ENCODE measurements around the gene BRD4. TPM values are rescaled to one million over a fixed set of nuclear protein-coding genes. Genes with fewer than 3 reads are reported as not detected.
"Not testable (repeated sequence)": the region's sequence is repeated elsewhere in the genome, so short reads cannot be mapped to it uniquely, and the experiment has no call there.

BRD4 gene
- total RNA-seq, 1 donor from 2014 or later = 143 TPM

- Mint-ChIP-seq H3K36me3 (ENCODE audit: unreplicated experiment) (peaks cover 31% of the 10 kb centered on the region), H3K27me3 (ENCODE audit: unreplicated experiment) (no peaks in the 10 kb centered on the region), H3K4me3 (ENCODE audit: unreplicated experiment) (no peak overlapping the region), H3K9me3 (ENCODE audit: unreplicated experiment) (no peaks in the 10 kb centered on the region), H3K4me1 (ENCODE audit: unreplicated experiment) (peaks cover 1% of the 10 kb centered on the region), H3K27ac (ENCODE audit: unreplicated experiment) (no peak overlapping the region)
- TF ChIP-seq CTCF (IDR thresholded peaks at IDR 0.05) = no peak
- no peak for DNase-seq (ENCODE audit: extremely low spot score, unreplicated experiment)
Measured at GRCh38 chr19:15369594-15369891, 37.2 kb upstream of the BRD4 start.

GRCh38 chr19:15368798-15369593, 36.7 kb upstream of the BRD4 start:
- H3K4me3 Mint-ChIP-seq (ENCODE audit: unreplicated experiment) = no peak overlapping the region
- H3K27me3 Mint-ChIP-seq (ENCODE audit: unreplicated experiment) = no peaks in the 10 kb centered on the region
- no peaks in the 10 kb centered on the region for H3K9me3 Mint-ChIP-seq (ENCODE audit: unreplicated experiment)
- no peak overlapping the region for H3K27ac Mint-ChIP-seq (ENCODE audit: unreplicated experiment)
- no peak for TF ChIP-seq CTCF (IDR thresholded peaks at IDR 0.05)
- H3K4me1 Mint-ChIP-seq (ENCODE audit: unreplicated experiment) = no peaks in the 10 kb centered on the region
- H3K36me3 Mint-ChIP-seq (ENCODE audit: unreplicated experiment) = peaks cover 31% of the 10 kb centered on the region
- no peak for DNase-seq (ENCODE audit: extremely low spot score, unreplicated experiment)

- no peak for TF ChIP-seq CTCF (IDR thresholded peaks at IDR 0.05)
- H3K4me1 Mint-ChIP-seq (ENCODE audit: unreplicated experiment) = no peaks in the 10 kb centered on the region
- no peak for DNase-seq (ENCODE audit: extremely low spot score, unreplicated experiment)
- H3K27ac Mint-ChIP-seq (ENCODE audit: unreplicated experiment) = no peak overlapping the region
- H3K36me3 Mint-ChIP-seq (ENCODE audit: unreplicated experiment) = peaks cover 32% of the 10 kb centered on the region
- H3K9me3 Mint-ChIP-seq (ENCODE audit: unreplicated experiment) = no peaks in the 10 kb centered on the region
- no peak overlapping the region for H3K4me3 Mint-ChIP-seq (ENCODE audit: unreplicated experiment)
- H3K27me3 Mint-ChIP-seq (ENCODE audit: unreplicated experiment) = no peaks in the 10 kb centered on the region
Measured at GRCh38 chr19:15368051-15368632, 35.8 kb upstream of the BRD4 start.

- Mint-ChIP-seq H3K9me3 (ENCODE audit: unreplicated experiment) (no peaks in the 10 kb centered on the region), H3K4me1 (ENCODE audit: unreplicated experiment) (no peaks in the 10 kb centered on the region), H3K36me3 (ENCODE audit: unreplicated experiment) (peaks cover 30% of the 10 kb centered on the region), H3K4me3 (ENCODE audit: unreplicated experiment) (no peak overlapping the region), H3K27ac (ENCODE audit: unreplicated experiment) (no peak overlapping the region), H3K27me3 (ENCODE audit: unreplicated experiment) (no peaks in the 10 kb centered on the region)
- no peak for TF ChIP-seq CTCF (IDR thresholded peaks at IDR 0.05)
- no peak for DNase-seq (ENCODE audit: extremely low spot score, unreplicated experiment)
Measured at GRCh38 chr19:15367439-15367838, 35.1 kb upstream of the BRD4 start.

GRCh38 chr19:15365264-15365663, 32.9 kb upstream of the BRD4 start:
- Mint-ChIP-seq H3K27ac (ENCODE audit: unreplicated experiment) (no peak overlapping the region), H3K4me1 (ENCODE audit: unreplicated experiment) (no peaks in the 10 kb centered on the region), H3K27me3 (ENCODE audit: unreplicated experiment) (no peaks in the 10 kb centered on the region), H3K4me3 (ENCODE audit: unreplicated experiment) (no peak overlapping the region), H3K9me3 (ENCODE audit: unreplicated experiment) (no peaks in the 10 kb centered on the region), H3K36me3 (ENCODE audit: unreplicated experiment) (peaks cover 39% of the 10 kb centered on the region)
- no peak for DNase-seq (ENCODE audit: extremely low spot score, unreplicated experiment)
- TF ChIP-seq CTCF (IDR thresholded peaks at IDR 0.05) = no peak

- not testable (repeated sequence) for DNase-seq (ENCODE audit: extremely low spot score, unreplicated experiment)
Measured at GRCh38 chr19:15363791-15364190, 31.5 kb upstream of the BRD4 start.

GRCh38 chr19:15363048-15363447, 30.7 kb upstream of the BRD4 start:
- not testable (repeated sequence) for H3K4me3 Mint-ChIP-seq (ENCODE audit: unreplicated experiment); H3K27me3 Mint-ChIP-seq (ENCODE audit: unreplicated experiment); DNase-seq (ENCODE audit: extremely low spot score, unreplicated experiment); H3K4me1 Mint-ChIP-seq (ENCODE audit: unreplicated experiment); H3K9me3 Mint-ChIP-seq (ENCODE audit: unreplicated experiment); H3K27ac Mint-ChIP-seq (ENCODE audit: unreplicated experiment)
- H3K36me3 Mint-ChIP-seq (ENCODE audit: unreplicated experiment) = peaks cover 42% of the 10 kb centered on the region

More at GRCh38 chr19:15363791-15364190, 31.5 kb upstream of the BRD4 start:
- not testable (repeated sequence) for H3K4me1 Mint-ChIP-seq (ENCODE audit: unreplicated experiment); H3K27ac Mint-ChIP-seq (ENCODE audit: unreplicated experiment); H3K4me3 Mint-ChIP-seq (ENCODE audit: unreplicated experiment); H3K9me3 Mint-ChIP-seq (ENCODE audit: unreplicated experiment); H3K27me3 Mint-ChIP-seq (ENCODE audit: unreplicated experiment)
- H3K36me3 Mint-ChIP-seq (ENCODE audit: unreplicated experiment) = peaks cover 41% of the 10 kb centered on the region

GRCh38 chr19:15360015-15360414, 27.7 kb upstream of the BRD4 start:
- H3K4me3 Mint-ChIP-seq (ENCODE audit: unreplicated experiment); H3K27ac Mint-ChIP-seq (ENCODE audit: unreplicated experiment); H3K9me3 Mint-ChIP-seq (ENCODE audit: unreplicated experiment); DNase-seq (ENCODE audit: extremely low spot score, unreplicated experiment); H3K4me1 Mint-ChIP-seq (ENCODE audit: unreplicated experiment); H3K27me3 Mint-ChIP-seq (ENCODE audit: unreplicated experiment): not testable (repeated sequence)
- peaks cover 45% of the 10 kb centered on the region for H3K36me3 Mint-ChIP-seq (ENCODE audit: unreplicated experiment)

All from osteocyte (in vitro differentiated cells).